Activated naive CD8-positive, alpha-beta T cell treated with anti-CD3 and anti-CD28 coated beads for 36 hours (primary cell): ENCODE measurements around the gene ABHD8. TPM values are rescaled to one million over a fixed set of nuclear protein-coding genes. Genes with fewer than 3 reads are reported as not detected.

Experiments
- DNase-seq: peaks from one replicate; pipeline ENCODE4 v3.0.0; 2021
- H3K27ac Mint-ChIP-seq: one replicate; pipeline ENCODE4 v1.8.0; 2022; ENCODE audit warnings: mild to moderate bottlenecking, moderate library complexity, mixed read lengths
- H3K27me3 Mint-ChIP-seq: one replicate; pipeline ENCODE4 v1.8.0; 2022; ENCODE audit warnings: mild to moderate bottlenecking, mixed read lengths
- H3K36me3 Mint-ChIP-seq: one replicate; pipeline ENCODE4 v1.8.0; 2021; ENCODE audit warnings: mild to moderate bottlenecking, mixed read lengths
- H3K4me1 Mint-ChIP-seq: one replicate; pipeline ENCODE4 v1.8.0; 2021; ENCODE audit warnings: mixed read lengths
- H3K4me3 Mint-ChIP-seq: one replicate; pipeline ENCODE4 v1.8.0; 2022; ENCODE audit warnings: mild to moderate bottlenecking, moderate library complexity, mixed read lengths
- H3K9me3 Mint-ChIP-seq: one replicate; pipeline ENCODE4 v1.8.0; 2022; ENCODE audit warnings: mixed read lengths
- total RNA-seq, 2 experiments: library from RNA; stranded (reverse); gene quantifications; one replicate each; pipeline ENCODE4 v1.2.3, GENCODE V29; 2021

Gene ABHD8
- total RNA-seq, 2 experiments from 2014 or later = 4.1 to 4.9 TPM

GRCh38 chr19:17259118-17259780 lies 44.0 kb downstream of the ABHD8 start:
- H3K4me3 Mint-ChIP-seq = no peak overlapping the region
- DNase-seq = no peak
- H3K27ac Mint-ChIP-seq = no peak overlapping the region
- peaks cover 3% of the 10 kb centered on the region for H3K4me1 Mint-ChIP-seq
- no peaks in the 10 kb centered on the region for H3K36me3 Mint-ChIP-seq
- no peaks in the 10 kb centered on the region for H3K27me3 Mint-ChIP-seq
- H3K9me3 Mint-ChIP-seq = peaks cover 1% of the 10 kb centered on the region

- Mint-ChIP-seq H3K27ac (no peak overlapping the region), H3K4me3 (no peak overlapping the region), H3K36me3 (no peaks in the 10 kb centered on the region), H3K9me3 (peaks cover 1% of the 10 kb centered on the region), H3K4me1 (peaks cover 3% of the 10 kb centered on the region), H3K27me3 (no peaks in the 10 kb centered on the region)
- DNase-seq = no peak
Measured at GRCh38 chr19:17256130-17256529, 47.1 kb downstream of the ABHD8 start.

- DNase-seq = no peak
- H3K4me1 Mint-ChIP-seq = no peaks in the 10 kb centered on the region
- H3K27me3 Mint-ChIP-seq = no peaks in the 10 kb centered on the region
- no peak overlapping the region for H3K27ac Mint-ChIP-seq
- H3K4me3 Mint-ChIP-seq = no peak overlapping the region
- no peaks in the 10 kb centered on the region for H3K9me3 Mint-ChIP-seq
- no peaks in the 10 kb centered on the region for H3K36me3 Mint-ChIP-seq
Measured at GRCh38 chr19:17255150-17255621, 48.0 kb downstream of the ABHD8 start.

GRCh38 chr19:17254636-17255035 lies 48.6 kb downstream of the ABHD8 start:
- no peaks in the 10 kb centered on the region for H3K27me3 Mint-ChIP-seq
- no peak for DNase-seq

GRCh38 chr19:17249887-17250548 lies 53.2 kb downstream of the ABHD8 start:
- H3K36me3 Mint-ChIP-seq = no peaks in the 10 kb centered on the region
- no peak overlapping the region for H3K4me3 Mint-ChIP-seq
- H3K27ac Mint-ChIP-seq = no peak overlapping the region
- no peaks in the 10 kb centered on the region for H3K9me3 Mint-ChIP-seq
- DNase-seq = no peak
- H3K27me3 Mint-ChIP-seq = peaks cover 12% of the 10 kb centered on the region
- H3K4me1 Mint-ChIP-seq = peaks cover 5% of the 10 kb centered on the region

More at GRCh38 chr19:17254636-17255035, 48.6 kb downstream of the ABHD8 start:
- Mint-ChIP-seq H3K4me3 (peak overlapping the region; percentile 26), H3K27ac (no peak overlapping the region), H3K4me1 (no peaks in the 10 kb centered on the region), H3K9me3 (no peaks in the 10 kb centered on the region), H3K36me3 (no peaks in the 10 kb centered on the region)

GRCh38 chr19:17248011-17248776 lies 55.0 kb downstream of the ABHD8 start:
- Mint-ChIP-seq H3K4me1 (peaks cover 5% of the 10 kb centered on the region), H3K9me3 (no peaks in the 10 kb centered on the region), H3K27ac (no peak overlapping the region), H3K36me3 (no peaks in the 10 kb centered on the region), H3K27me3 (peaks cover 12% of the 10 kb centered on the region), H3K4me3 (no peak overlapping the region)
- no peak for DNase-seq

- H3K27ac Mint-ChIP-seq = no peak overlapping the region
Measured at GRCh38 chr19:17246681-17247425, 56.4 kb downstream of the ABHD8 start.

GRCh38 chr19:17245535-17245984 lies 57.7 kb downstream of the ABHD8 start, which contains the start of gene NR2F6:
Gene NR2F6, minus strand, starts transcription at chr19:17245919. Its CDS starts 699 bp downstream, at chr19:17245220.
- Mint-ChIP-seq H3K9me3 (no peaks in the 10 kb centered on the region), H3K36me3 (no peaks in the 10 kb centered on the region), H3K27ac (peak within 1 kb of the TSS; percentile 71), H3K27me3 (peaks cover 12% of the 10 kb centered on the region), H3K4me3 (peak within 1 kb of the TSS; percentile 85), H3K4me1 (peaks cover 5% of the 10 kb centered on the region)
- DNase-seq = no peak

More at GRCh38 chr19:17246681-17247425, 56.4 kb downstream of the ABHD8 start:
- Mint-ChIP-seq H3K9me3 (no peaks in the 10 kb centered on the region), H3K27me3 (peaks cover 12% of the 10 kb centered on the region), H3K4me1 (peaks cover 5% of the 10 kb centered on the region), H3K4me3 (peak overlapping the region; percentile 85), H3K36me3 (no peaks in the 10 kb centered on the region)
- DNase-seq = no peak

GRCh38 chr19:17244618-17245534 lies 58.3 kb downstream of the ABHD8 start:
- Mint-ChIP-seq H3K9me3 (no peaks in the 10 kb centered on the region), H3K36me3 (no peaks in the 10 kb centered on the region), H3K4me3 (peak overlapping the region; percentile 42), H3K4me1 (peaks cover 5% of the 10 kb centered on the region), H3K27ac (no peak overlapping the region), H3K27me3 (peaks cover 12% of the 10 kb centered on the region)
- no peak for DNase-seq

- no peak overlapping the region for H3K27ac Mint-ChIP-seq
Measured at GRCh38 chr19:17243830-17244617, 59.2 kb downstream of the ABHD8 start.

GRCh38 chr19:17243211-17243829 lies 59.9 kb downstream of the ABHD8 start:
- Mint-ChIP-seq H3K36me3 (no peaks in the 10 kb centered on the region), H3K4me1 (peaks cover 5% of the 10 kb centered on the region), H3K27ac (no peak overlapping the region), H3K4me3 (no peak overlapping the region), H3K9me3 (no peaks in the 10 kb centered on the region), H3K27me3 (peaks cover 12% of the 10 kb centered on the region)
- no peak for DNase-seq

More at GRCh38 chr19:17243830-17244617, 59.2 kb downstream of the ABHD8 start:
- H3K36me3 Mint-ChIP-seq = no peaks in the 10 kb centered on the region
- peak overlapping the region; percentile 42 for H3K4me3 Mint-ChIP-seq
- H3K9me3 Mint-ChIP-seq = no peaks in the 10 kb centered on the region
- peaks cover 12% of the 10 kb centered on the region for H3K27me3 Mint-ChIP-seq
- H3K4me1 Mint-ChIP-seq = peaks cover 5% of the 10 kb centered on the region
- no peak for DNase-seq

GRCh38 chr19:17242431-17243208 lies 60.6 kb downstream of the ABHD8 start:
- Mint-ChIP-seq H3K27me3 (peaks cover 12% of the 10 kb centered on the region), H3K27ac (no peak overlapping the region), H3K36me3 (no peaks in the 10 kb centered on the region), H3K4me1 (peaks cover 5% of the 10 kb centered on the region), H3K4me3 (no peak overlapping the region), H3K9me3 (no peaks in the 10 kb centered on the region)
- DNase-seq = no peak
